Adrenal gland (tissue), 19 donors: ENCODE results near the gene KANSL1L. TPM values are rescaled to one million over a fixed set of nuclear protein-coding genes. Genes with fewer than 3 reads are reported as not detected.

ENCODE experiments used
- DNase-seq, 7 donors: peaks; one replicate each; pipeline ENCODE4 v3.0.0-alpha.2; 2019 to 2020
- H3K27ac ChIP-seq, 5 donors: fragments of 200-600 bp; sonication (generic) in 4 of 5; 1 replicate in 3 of 5; 2 replicates in 2 of 5; pipeline versions ENCODE4 v1.5.1 to v1.8.0; 2016 to 2020; ENCODE audit warnings: mild to moderate bottlenecking in 1 of 5
- H3K27me3 ChIP-seq: fragments of 200-600 bp; 2 replicates; pipeline ENCODE4 v1.8.0; 2021
- H3K36me3 ChIP-seq, 2 donors: fragments of 200-600 bp; replicated peaks in 1 of 2; 1 replicate in 1 of 2; 2 replicates in 1 of 2; pipeline versions ENCODE4 v1.5.1 to v1.8.0; 2018 to 2022
- H3K4me1 ChIP-seq, 2 donors: fragments of 200-600 bp; replicated peaks in 1 of 2; 1 replicate in 1 of 2; 2 replicates in 1 of 2; pipeline versions ENCODE4 v1.5.1 to v1.8.0; 2018 to 2021
- H3K4me3 ChIP-seq, 4 donors: fragments of 200-600 bp; sonication (generic) in 3 of 4; one replicate each; pipeline ENCODE4 v1.5.1; 2016 to 2018
- H3K9me3 ChIP-seq, 3 donors: fragments of 200-600 bp; sonication (generic) in 1 of 3; replicated peaks in 1 of 3; 1 replicate in 2 of 3; 2 replicates in 1 of 3; pipeline versions ENCODE4 v1.5.1 to v1.8.0; 2016 to 2021
- POLR2A ChIP-seq, 2 donors: fragments of 450-650 bp; IDR thresholded peaks; one replicate each; pipeline ENCODE4 v1.6.1; 2017; ENCODE audit warnings: antibody characterized with exemption in 2 of 2, mild to moderate bottlenecking in 2 of 2, moderate library complexity in 1 of 2
- WGBS, 4 donors: extraction: QIAGEN DNeasy Blood & Tissue Kit in 2 of 4; methylation state at CpG; one replicate each; pipeline versions ENCODE4 v1.1.5 to v1.1.7; 2013 to 2017; 5-methylcytosine and 5-hydroxymethylcytosine counted together
- intact Hi-C, 2 donors: fragments of 100-400 bp; cut with DNase I; formaldehyde crosslinking; loops; one replicate each; pipeline versions ENCODE4 v1.14.1 to v1.15.0; 2022 to 2023
- long read RNA-seq, 10 donors: library from polyadenylated mRNA in 3 of 10; unstranded in 2 of 10; stranded (forward) in 1 of 10; transcript quantifications; one replicate each; pipeline ENCODE4 v2.0.0 and lab custom pipeline, GENCODE V29; 2021 to 2026
- polyA plus RNA-seq, 3 donors: library from polyadenylated mRNA; stranded (reverse); fragments of 200-250 nt in 2 of 3; fragments of 350-450 nt in 1 of 3; fragmentation: Illumina TruSeq in 1 of 3; extraction: RNeasy Lipid Tissue Mini Kit (QIAGEN cat#74804) in 1 of 3; gene quantifications; one replicate each; pipeline ENCODE4 v1.2.3, GENCODE V29; 2013 to 2014
- total RNA-seq, 9 donors: library from RNA; depleted of rRNA in 4 of 9; stranded (reverse); fragments of >200 nt in 4 of 9; fragments of 120-200 nt in 1 of 9; fragmentation: NEBNext Ultra II Directional in 1 of 9; extraction: Animal tissue kit (Norgen Biotek cat#: 25700) in 1 of 9; gene quantifications; one replicate each; pipeline versions ENCODE4 v1.1.0 to v1.2.4, GENCODE V29; 2013 to 2023
- TF ChIP-seq, protein P1 (sequence below), 6 experiments: fragments of 450-650 bp in 4 of 6; fragments of 200-600 bp in 2 of 6; sonication (generic) in 1 of 6; IDR thresholded peaks; 1 replicate in 5 of 6; 2 replicates in 1 of 6; pipeline versions ENCODE4 v1.5.1 to v1.8.0; 2016 to 2021; ENCODE audit warnings: antibody characterized with exemption in 6 of 6, mild to moderate bottlenecking in 2 of 6, moderate library complexity in 1 of 6
- donor health status: healthy with polysubstance abuse.
- donor health status: Bipolar disorder and iron deficiency.
- donor health status: DM: yes; HTN: yes; CAD: no.
- donor health status: DM: no; HTN: no; CAD: no.
- donor health status: DM: no; HTN: no; CAD: no.
- donor health status: DM: yes; HTN: yes; CAD: no.

Gene KANSL1L
- total RNA-seq (10 to 100 TPM in 8 of 9 donors, 1 to 10 TPM in 1; 8.5 to 36.3 (median 23.4) TPM), polyA plus RNA-seq (10 to 100 TPM in 1 of 3 donors, 1 to 10 TPM in 2; 5.4 to 10.7 (median 9.2) TPM)
- long read RNA-seq, donor 1, partial matches to known transcripts, result 5 of 5 reads
- long read RNA-seq, donor 1, other reads (novel, unspliced or antisense), result 0 of 5 reads
- long read RNA-seq, donor 2, partial matches to known transcripts, result 27 of 44 reads
- long read RNA-seq, donor 2, other reads (novel, unspliced or antisense), result 16 of 44 reads
- long read RNA-seq, donor 3, partial matches to known transcripts, result 0 of 1 reads
- long read RNA-seq, donor 3, other reads (novel, unspliced or antisense), result 0 of 1 reads
- long read RNA-seq, donor 4, partial matches to known transcripts, result 0 of 1 reads
- long read RNA-seq, donor 4, other reads (novel, unspliced or antisense), result 1 of 1 reads
- long read RNA-seq, donor 5, full-length matches to known transcripts, result 1 of 7 reads
- long read RNA-seq, donor 5, partial matches to known transcripts, result 2 of 7 reads
- long read RNA-seq, donor 5, other reads (novel, unspliced or antisense), result 4 of 7 reads
- long read RNA-seq, donor 6, partial matches to known transcripts, result 0 of 1 reads
- long read RNA-seq, donor 6, other reads (novel, unspliced or antisense), result 1 of 1 reads
- long read RNA-seq, donor 7, partial matches to known transcripts, result 11 of 12 reads
- long read RNA-seq, donor 7, other reads (novel, unspliced or antisense), result 0 of 12 reads
- long read RNA-seq, donor 8, full-length matches to known transcripts, result 2 of 2 reads
- long read RNA-seq, donor 8, partial matches to known transcripts, result 0 of 2 reads
- long read RNA-seq, donor 8, other reads (novel, unspliced or antisense), result 0 of 2 reads
- long read RNA-seq, donor 9, full-length matches to known transcripts, result 1 of 1 reads
- long read RNA-seq, donor 9, partial matches to known transcripts, result 0 of 1 reads
- long read RNA-seq, donor 9, other reads (novel, unspliced or antisense), result 0 of 1 reads
- long read RNA-seq, donor 10, partial matches to known transcripts, result 0 of 1 reads
- long read RNA-seq, donor 10, other reads (novel, unspliced or antisense), result 0 of 1 reads

DNA sequence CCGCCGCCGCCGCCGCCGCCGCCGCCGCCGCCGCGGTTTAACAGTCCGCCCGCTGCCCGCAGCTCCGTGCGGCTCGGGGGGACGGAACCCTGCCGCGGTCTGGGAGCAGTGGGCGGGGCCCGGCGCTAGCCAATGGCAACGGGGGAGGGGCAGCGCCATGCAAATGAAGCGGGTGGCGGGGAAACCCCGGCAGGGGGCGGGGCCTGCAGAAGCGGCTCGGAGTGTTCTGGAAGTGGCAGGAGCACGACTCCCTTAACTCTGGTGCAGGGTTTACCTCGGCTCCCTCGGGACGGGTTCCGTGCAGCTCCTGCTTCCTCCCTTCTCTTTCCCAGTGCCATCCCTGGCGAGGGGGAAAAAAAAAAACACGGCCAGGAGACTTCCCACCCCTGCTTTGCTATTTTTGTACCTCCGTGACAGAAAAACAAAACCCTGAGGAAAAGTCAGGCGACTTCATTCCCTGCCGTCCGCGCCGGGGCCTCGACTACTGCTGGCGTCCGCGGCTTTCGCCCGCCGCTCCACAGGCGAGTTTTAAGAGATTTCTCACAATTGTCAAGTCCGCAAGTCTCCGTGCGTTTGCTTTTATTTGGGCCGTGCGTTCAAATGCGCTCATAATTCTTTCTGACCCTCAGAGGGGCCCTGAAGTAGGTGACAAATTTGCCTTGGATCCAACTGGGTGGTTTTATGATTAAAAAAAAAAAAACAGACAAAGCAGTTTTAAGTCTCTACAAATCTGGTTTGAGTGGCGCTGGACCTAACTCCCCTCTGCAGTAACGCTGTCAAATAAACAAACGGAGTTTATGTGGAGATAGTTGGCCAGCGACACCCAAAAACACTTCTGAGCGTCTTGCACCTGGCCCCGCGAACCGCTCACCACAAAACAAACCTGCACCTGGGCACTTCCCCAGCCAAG lies at the start of gene KANSL1L:
Gene KANSL1L, minus strand, starts transcription at position 101 of the 910 bp plus-strand sequence. CDS start 16,827 bp downstream, outside the sequence.
- Histone ChIP-seq H3K27ac (peak within 1 kb of the TSS; percentile 92 to 100 (median 100)), H3K36me3 (no peaks in the 10 kb centered on the region), H3K9me3 (no peaks in the 10 kb centered on the region), H3K4me3 (peak within 1 kb of the TSS; percentile 71 to 93 (median 88)), H3K4me1 (peaks cover 5 to 31% of the 10 kb centered on the region in 2 donors), H3K27me3 (no peaks in the 10 kb centered on the region)
- intact Hi-C loops, result no loop called here
- TF ChIP-seq, protein P1, sequence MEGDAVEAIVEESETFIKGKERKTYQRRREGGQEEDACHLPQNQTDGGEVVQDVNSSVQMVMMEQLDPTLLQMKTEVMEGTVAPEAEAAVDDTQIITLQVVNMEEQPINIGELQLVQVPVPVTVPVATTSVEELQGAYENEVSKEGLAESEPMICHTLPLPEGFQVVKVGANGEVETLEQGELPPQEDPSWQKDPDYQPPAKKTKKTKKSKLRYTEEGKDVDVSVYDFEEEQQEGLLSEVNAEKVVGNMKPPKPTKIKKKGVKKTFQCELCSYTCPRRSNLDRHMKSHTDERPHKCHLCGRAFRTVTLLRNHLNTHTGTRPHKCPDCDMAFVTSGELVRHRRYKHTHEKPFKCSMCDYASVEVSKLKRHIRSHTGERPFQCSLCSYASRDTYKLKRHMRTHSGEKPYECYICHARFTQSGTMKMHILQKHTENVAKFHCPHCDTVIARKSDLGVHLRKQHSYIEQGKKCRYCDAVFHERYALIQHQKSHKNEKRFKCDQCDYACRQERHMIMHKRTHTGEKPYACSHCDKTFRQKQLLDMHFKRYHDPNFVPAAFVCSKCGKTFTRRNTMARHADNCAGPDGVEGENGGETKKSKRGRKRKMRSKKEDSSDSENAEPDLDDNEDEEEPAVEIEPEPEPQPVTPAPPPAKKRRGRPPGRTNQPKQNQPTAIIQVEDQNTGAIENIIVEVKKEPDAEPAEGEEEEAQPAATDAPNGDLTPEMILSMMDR (IDR thresholded peaks at IDR 0.05), result peak in 1 of 6 experiments; percentile 5
- TF ChIP-seq POLR2A (IDR thresholded peaks at IDR 0.05), result peak; percentile 58 to 97
- peak; percentile 99 to 100 (median 99) for DNase-seq
- WGBS, 4 donors, result 0 to 1% (median 0%) methylated on average over 30 to 67 of the region's 67 CpGs

DNA sequence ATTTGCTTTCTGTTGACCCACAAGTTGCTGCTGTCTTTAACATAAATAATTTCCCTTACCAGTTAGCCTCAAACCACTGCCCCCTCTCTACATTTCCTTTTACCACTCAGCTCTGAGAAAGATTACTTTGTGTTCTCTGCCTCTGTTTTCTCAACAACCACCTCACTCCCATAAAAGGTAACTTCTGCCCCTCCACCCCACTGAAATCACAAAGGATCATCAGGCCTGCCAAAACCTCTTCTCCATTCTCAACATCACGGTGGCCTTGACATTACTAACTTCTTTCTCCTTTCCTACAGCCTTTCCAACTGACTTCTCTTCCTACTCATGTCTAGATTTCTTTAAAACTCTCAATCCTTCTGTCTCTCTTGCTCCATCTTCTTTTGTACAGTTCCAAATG lies 43.9 kb upstream of the KANSL1L start:
- no peak for DNase-seq
- WGBS, 4 donors, result 24 to 43% (median 39%) methylated on average over 1 of the region's 1 CpG
- H3K27ac ChIP-seq, result no peak overlapping the region
- H3K27me3 ChIP-seq, result no peaks in the 10 kb centered on the region
- TF ChIP-seq, protein P1 (IDR thresholded peaks at IDR 0.05), result no peak
- no peak for TF ChIP-seq POLR2A (IDR thresholded peaks at IDR 0.05)
- H3K9me3 ChIP-seq, result no peaks in the 10 kb centered on the region
- H3K4me3 ChIP-seq, result no peak overlapping the region
- H3K4me1 ChIP-seq, result no peaks in the 10 kb centered on the region
- intact Hi-C loops, result no loop called here
- no peaks in the 10 kb centered on the region for H3K36me3 ChIP-seq

- Histone ChIP-seq H3K27ac (no peak overlapping the region), H3K27me3 (no peaks in the 10 kb centered on the region), H3K36me3 (no peaks in the 10 kb centered on the region), H3K4me1 (no peaks in the 10 kb centered on the region), H3K9me3 (no peaks in the 10 kb centered on the region), H3K4me3 (no peak overlapping the region)
- intact Hi-C loops, result no loop called here
- no peak for TF ChIP-seq POLR2A (IDR thresholded peaks at IDR 0.05)
- TF ChIP-seq, protein P1 (IDR thresholded peaks at IDR 0.05), result no peak
- DNase-seq, result no peak
- 86 to 94% (median 92%) methylated on average over 1 of the region's 1 CpG for WGBS, 4 donors
Measured at GRCh38 chr2:210210185-210210584, 39.0 kb upstream of the KANSL1L start.
